ENCODE data around the gene IGLL5. TPM values are rescaled to one million over a fixed set of nuclear protein-coding genes. Genes with fewer than 3 reads are reported as not detected.

The IGLL5 gene
- total RNA-seq, 1 experiment from 2014 or later, result not detected

DNA sequence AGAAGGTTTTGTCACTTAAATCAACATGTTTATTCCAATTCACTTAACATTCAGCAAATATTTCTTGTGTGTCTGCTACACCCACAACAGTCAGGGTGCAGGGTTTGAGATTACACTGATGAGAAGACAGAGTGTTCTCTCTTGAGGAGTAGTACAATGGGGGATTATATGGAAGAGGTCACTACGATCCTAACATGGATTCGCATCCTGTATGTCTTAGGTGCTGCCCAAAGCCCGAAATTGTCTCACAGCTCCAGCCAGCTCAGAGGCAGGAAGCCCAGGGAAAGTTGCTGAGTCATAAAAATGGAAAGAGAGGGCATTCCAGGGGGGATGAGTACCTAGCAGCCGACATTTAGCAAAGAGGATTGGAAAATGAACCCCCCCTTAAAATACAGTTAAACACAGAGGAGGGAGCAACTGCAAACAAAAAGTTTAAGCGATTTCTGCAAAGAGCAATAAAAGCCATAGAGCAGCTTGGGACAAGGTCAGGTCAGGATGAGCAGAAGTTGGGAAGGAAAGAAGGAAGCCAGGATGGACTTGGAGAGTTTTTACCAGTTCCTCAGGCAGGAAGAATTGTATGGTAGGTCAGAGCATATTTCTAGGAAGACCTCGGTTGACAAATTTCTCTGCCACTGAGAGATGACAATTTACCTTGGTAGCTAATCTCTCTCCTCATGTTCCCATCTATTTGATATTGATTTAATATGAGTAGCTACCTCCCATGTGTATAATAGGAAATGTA is 49.5 kb downstream of the IGLL5 start:
- DNase-seq (ENCODE audit: low read depth), result no peak

DNA sequence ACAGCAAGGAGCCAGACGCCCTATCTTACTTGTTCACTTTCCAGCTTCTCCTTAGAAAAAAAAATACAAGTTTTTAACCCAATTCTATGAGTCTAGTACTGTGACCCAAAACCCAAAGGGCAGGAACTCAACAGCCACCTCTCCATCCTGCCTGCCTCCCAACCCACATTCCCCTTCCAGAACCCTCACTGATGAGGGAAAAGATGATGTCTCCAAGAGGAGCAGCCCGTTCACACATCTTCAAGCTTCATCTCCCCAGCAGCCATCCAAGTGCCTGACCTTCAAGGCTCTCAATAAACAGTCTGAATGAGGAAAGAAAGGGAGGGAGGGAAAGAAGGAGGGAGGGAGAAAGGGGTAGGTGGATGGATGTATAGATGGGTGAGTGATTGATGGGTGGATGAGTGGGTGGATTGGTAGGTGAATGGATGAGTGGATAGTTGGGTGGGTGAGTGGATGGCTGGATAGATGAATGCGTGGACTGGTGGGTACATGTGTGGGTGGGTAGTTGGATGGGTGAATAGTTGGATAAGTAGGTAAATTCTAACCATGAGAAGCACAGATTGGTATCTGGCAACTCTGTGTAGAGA is 50.4 kb downstream of the IGLL5 start:
- DNase-seq (ENCODE audit: low read depth), result no peak

DNA sequence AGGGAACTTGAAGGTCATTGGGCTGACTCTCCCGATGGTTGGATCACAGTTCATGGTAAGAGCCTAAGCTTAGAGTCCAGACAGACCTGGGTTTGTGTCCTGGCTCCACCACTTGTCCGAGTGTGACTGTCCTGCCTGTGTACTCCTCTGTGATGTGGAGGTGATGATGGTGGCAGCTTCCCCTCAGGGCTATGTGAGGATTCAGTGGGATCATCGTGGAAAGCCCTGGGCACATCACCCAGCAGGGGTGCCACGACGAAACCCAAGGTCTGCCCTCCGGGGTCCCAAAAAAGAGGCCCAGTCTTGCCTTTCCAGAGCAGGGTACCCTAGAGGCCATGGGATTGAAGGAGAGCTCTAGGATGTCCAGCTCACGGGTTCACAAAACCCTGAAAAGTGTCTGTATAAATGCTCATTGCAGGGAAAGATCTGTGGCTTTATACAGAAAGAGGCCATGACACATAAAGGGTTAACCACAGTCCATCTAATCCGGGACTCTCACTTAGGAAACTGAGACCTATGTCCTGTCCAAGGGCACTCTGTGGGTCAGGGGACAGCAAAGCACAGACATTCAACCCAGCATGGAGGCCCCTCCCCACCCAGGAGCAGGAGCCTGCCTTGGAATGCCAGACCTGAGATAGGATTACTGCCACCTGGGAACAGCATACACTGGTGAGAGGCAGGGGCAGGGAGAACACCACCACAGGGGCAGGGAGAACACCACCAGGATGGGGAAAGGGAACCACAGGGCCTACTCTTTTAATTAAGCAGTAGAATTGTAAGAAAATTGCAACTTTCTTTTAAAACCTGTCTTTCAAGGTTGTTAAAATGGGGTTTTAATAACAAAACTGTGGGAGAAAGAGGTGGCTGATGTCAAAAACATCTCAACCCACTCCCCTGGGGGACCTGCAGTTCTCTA is 51.3 kb downstream of the IGLL5 start:
- no peak for DNase-seq (ENCODE audit: low read depth)

DNA sequence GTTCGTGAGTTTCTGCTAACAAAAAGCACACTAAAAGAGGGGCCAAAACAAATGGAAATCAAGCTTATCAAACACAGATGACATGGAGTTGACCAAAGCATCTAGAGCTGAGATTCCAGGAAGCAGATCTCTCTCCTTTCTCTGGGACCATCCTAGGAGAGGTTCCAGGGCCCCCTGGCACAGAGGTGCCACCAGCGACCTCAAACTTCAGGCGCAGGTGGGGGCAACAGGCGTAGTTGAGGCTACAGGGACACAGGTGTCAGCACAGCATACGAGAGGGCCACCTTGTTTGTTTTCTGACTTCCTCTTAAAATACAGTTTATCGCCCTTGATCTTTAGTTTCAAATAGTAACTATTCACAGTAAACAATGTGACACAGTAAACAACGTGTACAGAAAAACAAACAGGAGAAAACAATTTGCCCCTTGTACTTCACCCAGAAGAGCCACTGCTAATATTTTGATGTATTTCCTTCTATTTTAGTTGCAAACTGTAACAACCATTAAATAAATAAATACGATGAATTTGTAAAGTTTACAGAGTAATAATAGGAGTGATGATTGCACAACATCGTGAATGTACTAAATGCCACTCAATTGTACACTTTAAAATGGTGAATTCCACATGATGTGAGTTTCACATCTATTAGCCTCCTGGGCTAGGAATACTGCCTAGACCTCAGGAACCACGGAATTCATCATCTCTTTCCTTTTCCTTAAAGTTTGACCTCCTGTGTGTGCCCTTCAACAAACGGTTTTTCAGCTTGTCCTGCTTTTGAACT is 52.2 kb downstream of the IGLL5 start:
- DNase-seq (ENCODE audit: low read depth), result no peak

DNA sequence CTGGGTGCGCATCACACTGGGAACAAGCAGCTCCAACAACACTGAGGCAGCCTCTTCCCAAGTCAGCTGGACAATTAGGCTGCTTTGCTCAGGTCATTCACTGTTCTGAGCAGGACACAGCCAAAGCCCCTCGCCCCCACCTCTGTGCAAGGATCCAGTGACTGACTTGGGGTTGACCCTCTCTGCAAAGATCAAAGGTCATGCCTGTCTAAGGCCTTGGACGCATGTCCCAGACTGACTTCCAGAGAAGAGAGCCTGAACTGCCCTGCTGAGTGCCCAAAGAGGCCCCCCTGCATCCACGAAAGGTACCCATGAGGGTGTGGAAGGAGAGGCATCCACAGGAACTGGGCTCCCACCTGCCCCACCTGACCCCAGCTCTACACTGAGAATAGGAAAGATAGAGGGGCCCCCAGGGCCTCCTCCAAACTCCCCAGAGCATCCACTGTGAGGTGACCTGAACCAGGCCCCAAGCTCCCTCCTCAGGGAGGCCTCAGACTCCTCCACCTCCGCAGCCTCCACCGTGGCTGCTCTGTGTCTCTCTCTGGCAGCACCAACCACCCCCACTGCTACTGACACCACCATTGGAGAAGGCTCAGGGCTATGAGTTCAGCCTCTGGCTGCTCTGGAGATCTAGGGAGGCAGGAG is 53.5 kb downstream of the IGLL5 start:
- DNase-seq (ENCODE audit: low read depth), result no peak

DNA sequence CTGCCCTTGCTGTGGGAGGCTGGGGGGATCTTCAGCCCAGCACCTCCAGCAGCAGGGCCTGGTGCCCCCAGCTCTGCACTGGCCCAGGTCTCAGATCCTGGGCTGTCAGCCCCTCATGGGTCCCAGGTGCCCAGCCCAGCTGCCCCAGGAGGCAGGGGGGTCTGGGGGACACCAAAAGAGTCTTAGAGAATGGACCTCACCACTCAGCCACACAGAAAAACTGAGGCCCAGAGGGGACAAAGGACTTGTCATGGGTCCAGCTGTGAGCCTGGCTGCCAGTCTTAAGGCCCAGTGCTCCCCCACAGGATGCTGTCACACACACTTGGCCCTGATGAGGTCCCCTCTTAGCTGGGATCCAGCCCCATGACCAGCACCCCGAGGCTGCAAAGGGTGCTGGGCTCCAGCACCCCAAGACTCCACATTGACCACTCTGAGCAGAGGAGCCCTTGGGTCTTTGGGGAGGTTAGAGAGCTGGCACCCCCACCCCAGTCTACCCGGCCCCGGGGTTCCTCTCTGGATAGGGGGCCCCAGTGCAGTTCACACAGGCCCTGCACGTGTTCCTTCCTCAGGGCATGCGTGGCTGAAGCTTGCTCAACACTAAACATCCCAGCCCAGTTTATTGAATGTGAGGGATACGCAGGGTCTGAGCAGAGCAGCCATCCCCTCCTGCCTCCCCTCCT is 54.4 kb downstream of the IGLL5 start:
- no peak for DNase-seq (ENCODE audit: low read depth)

DNA sequence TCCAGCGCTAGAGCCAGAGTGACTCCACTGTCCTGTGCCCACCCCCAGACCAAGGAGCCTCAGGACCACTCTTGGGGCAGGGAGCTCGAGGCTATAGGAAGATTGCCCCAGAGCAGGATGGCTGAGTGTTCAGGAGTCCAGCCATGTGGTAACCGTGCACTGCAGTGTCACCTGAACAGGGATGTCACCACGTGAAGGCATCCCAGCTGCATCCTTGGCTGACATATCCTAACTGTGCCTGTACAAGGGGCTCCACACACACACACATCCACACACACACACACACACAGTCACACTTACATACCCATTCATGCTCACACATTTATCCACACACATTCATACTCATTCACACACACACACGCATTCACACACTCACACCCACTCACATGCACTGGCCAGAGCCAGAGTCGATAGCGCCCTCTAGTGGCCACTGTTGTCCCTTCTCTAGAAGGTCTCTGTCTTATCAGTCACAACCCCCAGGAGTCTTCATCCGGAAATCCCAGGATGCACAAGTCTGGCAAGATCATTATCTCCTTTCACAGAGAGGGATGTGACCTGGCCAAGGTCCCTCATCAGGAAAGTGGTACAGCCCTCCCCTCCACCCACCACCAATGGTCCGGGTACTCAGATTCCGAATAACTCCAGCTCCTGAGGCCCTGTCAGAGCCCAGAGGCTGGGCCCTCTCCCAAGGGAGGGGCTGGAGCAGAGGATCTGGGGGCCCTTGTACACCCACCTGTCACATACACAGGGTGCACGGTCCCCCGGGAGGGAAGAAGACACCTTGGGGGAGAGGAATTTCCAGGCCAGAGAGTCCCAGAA is 55.1 kb downstream of the IGLL5 start:
- DNase-seq (ENCODE audit: low read depth), result peak; percentile 41

DNA sequence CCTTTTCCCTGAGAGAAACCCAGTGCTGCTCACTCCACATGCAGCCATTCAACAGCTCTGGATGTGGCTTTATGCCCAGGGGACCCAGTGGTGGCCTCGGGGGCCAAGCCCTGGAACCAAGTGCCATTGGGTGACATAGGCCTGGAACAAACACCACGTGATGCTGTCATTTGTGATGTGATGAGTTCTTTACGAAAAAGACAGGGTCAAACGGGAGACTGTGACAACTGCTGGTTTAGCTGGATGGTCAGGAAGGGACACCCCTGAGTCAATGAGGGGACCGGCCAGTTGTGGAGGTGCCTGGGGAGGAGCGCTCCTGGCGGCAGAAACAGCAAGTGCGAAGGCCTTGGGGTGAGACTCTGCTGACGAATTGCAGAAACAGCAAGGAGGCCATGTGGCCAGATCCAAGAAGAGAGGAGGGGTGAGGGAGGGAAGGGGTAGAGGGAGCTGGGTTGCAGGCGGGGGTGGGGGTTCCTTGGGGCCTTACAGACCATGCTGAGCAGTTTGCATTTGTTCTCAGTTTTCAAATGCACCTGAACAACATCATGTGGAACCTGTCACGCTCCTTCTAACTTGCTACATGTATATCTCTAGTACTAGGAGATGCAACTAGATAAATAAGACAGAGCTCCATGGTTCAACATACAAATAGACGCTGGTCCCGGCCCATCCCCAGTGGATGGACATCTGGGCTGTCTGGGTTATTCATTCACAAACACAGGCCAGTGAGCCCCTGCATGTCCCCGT is 56.1 kb downstream of the IGLL5 start:
- no peak for DNase-seq (ENCODE audit: low read depth)

DNA sequence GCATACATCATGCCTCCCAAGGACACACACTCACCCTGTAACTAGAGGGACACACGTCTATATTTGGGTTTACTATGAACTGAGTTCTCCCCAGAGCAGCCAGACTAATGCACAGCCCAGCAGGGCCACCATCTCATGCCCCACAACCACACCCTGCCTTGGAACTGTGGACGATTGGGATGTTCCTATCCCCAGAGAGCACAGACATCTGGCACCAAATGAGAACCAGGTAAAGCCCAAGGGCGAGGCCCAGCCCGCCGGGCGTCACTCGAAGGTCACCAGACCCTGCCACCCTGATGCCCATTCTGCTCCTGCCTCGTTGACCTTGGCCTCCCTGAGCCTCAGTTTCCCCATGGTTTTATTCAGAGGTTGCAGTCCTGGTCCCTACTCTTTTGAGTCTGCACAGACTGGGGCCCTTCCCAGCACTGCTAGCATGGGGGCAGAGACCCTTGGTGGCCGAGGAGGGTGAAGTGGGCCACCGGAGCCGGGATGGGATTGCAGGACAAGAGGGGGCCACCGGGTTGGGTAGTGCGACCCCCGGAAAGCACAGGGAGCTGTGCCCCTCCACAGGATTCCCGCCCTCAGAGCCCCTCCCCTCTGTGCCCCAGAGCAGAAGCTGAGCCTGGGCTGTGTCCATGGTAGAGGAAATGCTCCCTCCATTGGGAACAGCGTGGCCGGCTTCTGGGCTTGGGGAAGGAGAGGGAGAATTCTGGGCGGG is 56.8 kb downstream of the IGLL5 start:
- no peak for DNase-seq (ENCODE audit: low read depth)

DNA sequence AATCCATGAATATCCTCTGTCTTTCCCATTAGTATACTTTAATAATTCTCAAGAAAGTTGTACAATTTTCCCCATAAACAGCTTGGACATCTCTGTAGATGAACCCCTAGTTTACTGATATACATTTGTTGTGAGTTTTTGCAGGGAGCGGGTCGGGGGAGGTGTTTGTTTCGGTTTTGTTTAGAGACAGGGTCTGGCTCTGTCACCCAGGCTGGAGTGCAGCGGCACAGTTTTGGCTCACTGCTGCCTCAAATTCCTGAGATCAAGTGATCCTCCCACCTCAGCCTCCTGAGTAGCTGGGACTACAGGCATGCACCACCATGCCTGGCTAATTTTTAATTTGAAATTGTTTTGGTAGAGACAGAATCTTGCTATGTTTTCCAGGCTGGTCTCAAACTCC is 57.6 kb downstream of the IGLL5 start:
- no peak for DNase-seq (ENCODE audit: low read depth)

Small RNA genes lying within 50 kb of the gene (small RNA-seq; reads per million reads assigned to genes)
- gene IGLC4 (not detected), gene IGLC5 (not detected), gene IGLJ1 (not detected), gene IGLJ2 (not detected), gene IGLJ3 (not detected), gene IGLJ4 (not detected), gene IGLJ5 (not detected), gene IGLJ6 (not detected), gene IGLJ7 (not detected), gene IGLV2-5 (not detected), gene IGLV3-2 (not detected), gene IGLV3-4 (not detected), gene IGLV3-6 (not detected), gene IGLV3-7 (not detected), gene MIR5571 (not detected)

Other genes starting within 250 kb of the IGLL5 start
- gene GGTLC2, start 243.2 kb upstream of the IGLL5 start, total RNA-seq (2014; rRNA removed; shearing (Covaris generic)), result not detected in 2 replicates
- 0.70 and 1.00 TPM in 2 replicates for gene GNAZ, start 182.7 kb downstream of the IGLL5 start, total RNA-seq (2014; rRNA removed; shearing (Covaris generic))

Data from HT1080 (cell line).